Mesodermal cell (in vitro differentiated cells): ENCODE measurements around the gene ACTN4.

Experiments
- H3K27ac ChIP-seq: 2 replicates; pipeline ENCODE4 v1.7.0; 2013; ENCODE audit warnings: mild to moderate bottlenecking, low read depth, low read length, moderate library complexity; ENCODE audit not compliant: severe bottlenecking
- H3K36me3 ChIP-seq: 2 replicates; pipeline ENCODE4 v1.7.1; 2013; ENCODE audit warnings: mild to moderate bottlenecking, low read length, moderate library complexity; ENCODE audit not compliant: control insufficient read depth, insufficient read depth
- H3K4me1 ChIP-seq: one replicate; pipeline ENCODE4 v1.7.1; 2013; ENCODE audit warnings: mild to moderate bottlenecking, low read length; ENCODE audit not compliant: insufficient read depth, control insufficient read depth, poor library complexity, severe bottlenecking
- H3K4me3 ChIP-seq: 2 replicates; pipeline ENCODE4 v1.7.0; 2013; ENCODE audit warnings: low read length, control low read depth, mild to moderate bottlenecking; ENCODE audit not compliant: insufficient read depth, poor library complexity, severe bottlenecking; ENCODE audit errors: extremely low read depth
- H3K9me3 ChIP-seq: 2 replicates; pipeline ENCODE4 v1.7.1; 2013; ENCODE audit warnings: mild to moderate bottlenecking, low read length, moderate library complexity; ENCODE audit not compliant: control insufficient read depth
- WGBS, 2 experiments: methylation state at CpG; one replicate each; pipeline ENCODE4 v1.1.5; 2013; ENCODE audit warnings: missing lambda C conversion rate in 2 of 2; ENCODE audit not compliant: insufficient coverage in 2 of 2; 5-methylcytosine and 5-hydroxymethylcytosine counted together

The ACTN4 gene

GRCh38 chr19:38638461-38638860 lies 9.0 kb upstream of the ACTN4 start:
- no peak overlapping the region for H3K4me3 ChIP-seq
- no peak overlapping the region for H3K27ac ChIP-seq
- H3K4me1 ChIP-seq, result no peaks in the 10 kb centered on the region
- peaks cover 28% of the 10 kb centered on the region for H3K36me3 ChIP-seq
- WGBS, 2 experiments, result 100% methylated on average over 1 to 3 of the region's 3 CpGs
- H3K9me3 ChIP-seq, result no peaks in the 10 kb centered on the region

DNA sequence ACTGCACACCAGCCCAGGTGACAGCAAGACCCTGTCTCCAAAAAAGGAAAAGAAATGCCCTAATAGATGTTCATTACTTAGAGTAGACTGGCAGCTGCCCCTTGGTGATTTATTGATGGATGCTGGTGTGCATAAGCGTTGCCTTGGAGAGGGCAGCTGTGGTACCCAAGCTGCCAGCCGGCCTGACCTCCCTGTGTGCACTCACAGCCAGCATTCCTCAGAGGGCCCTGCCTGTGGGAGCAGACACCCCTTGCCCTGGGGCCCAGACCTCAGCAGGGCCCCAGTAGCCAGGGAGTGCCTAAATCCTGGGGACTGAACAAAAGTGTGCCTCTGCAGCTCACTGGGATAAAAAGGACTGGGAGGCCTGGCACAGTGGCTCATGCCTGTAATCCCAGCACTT lies 7.8 kb upstream of the ACTN4 start:
- Histone ChIP-seq H3K27ac (no peak overlapping the region), H3K4me1 (peaks cover 2% of the 10 kb centered on the region), H3K36me3 (peaks cover 28% of the 10 kb centered on the region), H3K9me3 (no peaks in the 10 kb centered on the region), H3K4me3 (no peak overlapping the region)
- WGBS, 2 experiments, result 94 to 100% methylated on average over 1 to 2 of the region's 2 CpGs

DNA sequence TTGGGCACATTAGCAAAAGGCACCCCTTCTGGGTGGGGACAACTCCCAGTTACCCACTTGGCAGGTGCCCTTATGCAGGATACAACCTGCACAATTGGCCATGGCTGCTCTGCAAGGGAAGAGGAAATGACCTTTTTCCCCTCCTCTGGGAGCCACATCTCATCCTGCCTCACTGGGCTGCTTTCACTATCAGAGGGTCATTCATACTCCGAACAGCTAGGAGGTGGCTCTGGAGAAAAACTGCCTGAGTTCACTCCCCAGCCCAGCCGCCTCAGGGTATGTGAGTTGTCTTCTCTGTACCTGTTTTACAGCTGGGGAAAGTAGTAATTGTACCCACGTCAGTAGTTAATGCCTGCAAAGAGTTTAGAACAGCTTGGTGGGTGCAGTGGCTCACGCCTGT lies 7.1 kb upstream of the ACTN4 start:
- Histone ChIP-seq H3K9me3 (no peaks in the 10 kb centered on the region), H3K27ac (no peak overlapping the region), H3K4me3 (no peak overlapping the region), H3K36me3 (peaks cover 21% of the 10 kb centered on the region), H3K4me1 (peaks cover 2% of the 10 kb centered on the region)
- WGBS, 2 experiments, result 83 to 88% methylated on average over 2 to 3 of the region's 4 CpGs

GRCh38 chr19:38642176-38642575 lies 5.3 kb upstream of the ACTN4 start:
- 85 to 95% methylated on average over 7 of the region's 9 CpGs for WGBS, 2 experiments
- Histone ChIP-seq H3K4me1 (peaks cover 2% of the 10 kb centered on the region), H3K9me3 (no peaks in the 10 kb centered on the region), H3K4me3 (no peak overlapping the region), H3K36me3 (peaks cover 8% of the 10 kb centered on the region), H3K27ac (no peak overlapping the region)

DNA sequence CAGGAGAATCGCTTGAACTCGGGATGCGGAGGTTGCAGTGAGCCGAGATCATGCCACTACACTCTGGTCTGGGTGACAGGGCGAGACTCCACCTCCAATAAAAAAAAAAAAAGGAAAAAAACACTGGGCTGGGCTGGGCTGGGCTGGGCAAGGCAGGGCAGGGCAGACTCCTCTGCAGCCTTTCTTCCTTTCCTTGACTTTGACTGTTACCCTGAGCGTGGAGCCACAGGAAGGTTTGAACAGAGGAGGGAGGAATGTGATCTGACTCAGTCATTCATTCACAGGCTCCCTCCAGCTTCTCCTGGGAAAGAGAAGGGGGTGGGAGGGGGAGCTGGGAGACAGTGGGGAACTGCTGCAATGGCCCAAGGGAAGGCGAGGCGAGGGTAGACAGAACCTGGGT lies 2.7 kb upstream of the ACTN4 start:
- H3K4me1 ChIP-seq, result peaks cover 2% of the 10 kb centered on the region

DNA sequence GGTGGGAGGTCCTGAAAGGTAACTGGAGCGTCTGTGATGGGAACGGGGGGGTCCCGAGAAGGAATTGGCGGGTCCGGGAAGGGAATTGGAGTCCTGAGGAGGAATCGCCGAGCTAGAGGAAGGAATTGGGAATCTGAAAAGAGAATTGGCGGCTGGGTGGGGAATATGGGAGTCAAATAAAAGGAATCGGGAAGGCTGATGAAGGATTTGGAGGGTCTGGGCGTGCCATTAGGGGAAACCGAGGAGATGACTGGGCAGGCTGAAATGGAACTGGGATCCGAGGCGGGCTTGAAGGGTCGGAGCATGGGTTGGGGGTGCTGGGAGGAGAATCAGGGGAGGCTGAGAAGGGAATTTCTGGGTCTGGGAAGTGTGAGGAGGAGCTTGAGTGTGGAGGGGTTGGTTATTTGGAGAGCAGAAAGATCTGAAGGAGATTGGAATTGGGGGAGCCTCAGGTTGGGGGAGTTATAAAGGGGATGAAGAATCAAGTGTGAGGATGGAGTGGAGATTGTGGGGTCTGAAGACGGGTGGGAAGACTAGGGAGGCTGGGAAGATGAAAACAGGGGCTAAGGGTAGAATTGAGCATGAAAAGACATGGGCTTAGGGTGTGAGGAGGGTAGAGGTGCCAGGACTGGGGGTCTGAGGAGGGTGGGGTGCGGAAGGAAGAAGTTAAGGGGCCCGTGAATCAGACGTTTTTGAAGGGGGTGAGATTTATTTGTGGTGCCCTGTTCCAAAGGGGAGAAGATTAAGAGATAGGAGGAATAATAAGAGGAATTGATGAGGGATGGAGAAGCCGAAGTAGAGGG lies 718 bp downstream of the ACTN4 start:
- peak overlapping the region; percentile 74 for H3K27ac ChIP-seq
- H3K9me3 ChIP-seq, result no peaks in the 10 kb centered on the region
- H3K4me1 ChIP-seq, result peaks cover 28% of the 10 kb centered on the region
- peaks cover 11% of the 10 kb centered on the region for H3K36me3 ChIP-seq
- peak overlapping the region; percentile 100 for H3K4me3 ChIP-seq
- WGBS, 2 experiments, result 1% methylated on average over 16 to 19 of the region's 19 CpGs

More for the DNA sequence above, 2.7 kb upstream of the ACTN4 start:
- Histone ChIP-seq H3K9me3 (no peaks in the 10 kb centered on the region), H3K4me3 (no peak overlapping the region), H3K36me3 (peaks cover 6% of the 10 kb centered on the region), H3K27ac (no peak overlapping the region)
- 75 to 100% methylated on average over 5 to 7 of the region's 8 CpGs for WGBS, 2 experiments

- H3K27ac ChIP-seq, result peak overlapping the region; percentile 74
- peak overlapping the region; percentile 100 for H3K4me3 ChIP-seq
- H3K9me3 ChIP-seq, result no peaks in the 10 kb centered on the region
- WGBS, 2 experiments, result 0 to 1% methylated on average over 11 to 12 of the region's 13 CpGs
- peaks cover 18% of the 10 kb centered on the region for H3K36me3 ChIP-seq
- H3K4me1 ChIP-seq, result peaks cover 35% of the 10 kb centered on the region
Observed at GRCh38 chr19:38648769-38649304, 1.4 kb downstream of the ACTN4 start.

GRCh38 chr19:38649305-38650171 lies 2.1 kb downstream of the ACTN4 start:
- Histone ChIP-seq H3K27ac (peak overlapping the region; percentile 71), H3K9me3 (no peaks in the 10 kb centered on the region), H3K4me1 (peaks cover 40% of the 10 kb centered on the region), H3K4me3 (peak overlapping the region; percentile 100), H3K36me3 (peaks cover 22% of the 10 kb centered on the region)
- 13 to 19% methylated on average over 13 to 15 of the region's 15 CpGs for WGBS, 2 experiments

- Histone ChIP-seq H3K9me3 (no peaks in the 10 kb centered on the region), H3K4me3 (peak overlapping the region; percentile 100), H3K27ac (peak overlapping the region; percentile 41), H3K4me1 (peaks cover 47% of the 10 kb centered on the region), H3K36me3 (peaks cover 30% of the 10 kb centered on the region)
- 50 to 100% methylated on average over 1 to 2 of the region's 8 CpGs for WGBS, 2 experiments
Observed at GRCh38 chr19:38650172-38650775, 2.8 kb downstream of the ACTN4 start.

DNA sequence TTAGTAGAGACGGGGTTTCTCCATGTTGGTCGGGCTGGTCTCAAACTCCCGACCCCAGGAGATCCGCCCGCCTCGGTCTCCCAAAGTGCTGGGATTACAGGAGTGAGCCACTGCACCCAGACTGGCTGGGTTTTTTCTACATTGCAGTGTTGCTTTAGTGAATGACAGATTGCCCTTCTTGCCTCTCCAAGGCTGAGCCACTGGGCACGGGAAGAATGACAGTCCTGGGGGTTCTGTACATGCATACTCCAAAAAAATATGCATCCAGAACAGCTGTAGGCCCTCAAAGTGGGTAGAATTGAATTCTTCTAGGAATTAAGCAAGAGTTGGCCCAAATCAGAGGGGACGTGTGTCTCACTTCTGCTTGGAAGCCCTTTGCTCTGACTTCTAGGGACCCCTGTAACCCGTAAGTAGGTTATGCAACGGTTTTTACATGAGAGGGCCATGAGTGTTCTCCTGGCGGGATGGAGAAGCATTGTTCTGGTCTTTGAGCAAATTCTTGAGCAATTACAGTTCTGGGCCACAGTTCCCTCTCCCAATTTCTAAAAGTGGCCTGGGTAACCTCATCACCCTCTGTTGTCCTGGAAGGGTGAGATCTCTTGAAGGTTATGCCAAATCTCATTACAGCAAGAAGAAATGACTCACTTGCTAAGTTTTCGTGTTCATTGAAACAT lies 3.6 kb downstream of the ACTN4 start:
- Histone ChIP-seq H3K4me1 (peaks cover 55% of the 10 kb centered on the region), H3K27ac (peak overlapping the region; percentile 78), H3K36me3 (peaks cover 37% of the 10 kb centered on the region), H3K9me3 (no peaks in the 10 kb centered on the region), H3K4me3 (peak overlapping the region; percentile 100)
- WGBS, 2 experiments, result 87 to 94% methylated on average over 10 to 11 of the region's 12 CpGs
